Erythroblast (primary cell): ENCODE measurements around the gene HPN.
"Not testable (repeated sequence)": the region's sequence is repeated elsewhere in the genome, so short reads cannot be mapped to it uniquely, and the experiment has no call there.

ENCODE experiments used
- GATA1 ChIP-seq: IDR thresholded peaks from 2 replicates; pipeline ENCODE4 v1.6.1; 2011; ENCODE audit warnings: low read depth, mild to moderate bottlenecking, control low read depth, low read length, moderate library complexity
- POLR2A ChIP-seq: IDR thresholded peaks from 2 replicates; pipeline ENCODE4 v1.6.1; 2011; ENCODE audit warnings: mild to moderate bottlenecking, low read length

- TF ChIP-seq POLR2A, GATA1: not testable (repeated sequence)
Measured at GRCh38 chr19:35051268-35051667, 9.7 kb downstream of the HPN start.
